Astrocyte of the cerebellum (primary cell): ENCODE measurements around the gene SLX9.

ENCODE experiments used
- DNase-seq: peaks from one replicate; pipeline ENCODE4 v3.0.0-alpha.2; 2011; ENCODE audit warnings: low read depth
- H3K4me3 ChIP-seq: 2 replicates; pipeline ENCODE4 v1.5.1; 2011; ENCODE audit warnings: mild to moderate bottlenecking, low read depth, low read length, moderate library complexity
- in situ Hi-C: cut with HindIII; loops from 2 replicates; pipeline ENCODE4 v1.10.0; 2017; ENCODE audit warnings: low sequenced_read_pairs
- TF ChIP-seq, protein P1 (sequence below): IDR thresholded peaks from 2 replicates; pipeline ENCODE4 v1.5.1; 2012; ENCODE audit warnings: low read length, low read depth, moderate library complexity, mild to moderate bottlenecking; ENCODE audit errors: missing control alignments

SLX9 gene

DNA sequence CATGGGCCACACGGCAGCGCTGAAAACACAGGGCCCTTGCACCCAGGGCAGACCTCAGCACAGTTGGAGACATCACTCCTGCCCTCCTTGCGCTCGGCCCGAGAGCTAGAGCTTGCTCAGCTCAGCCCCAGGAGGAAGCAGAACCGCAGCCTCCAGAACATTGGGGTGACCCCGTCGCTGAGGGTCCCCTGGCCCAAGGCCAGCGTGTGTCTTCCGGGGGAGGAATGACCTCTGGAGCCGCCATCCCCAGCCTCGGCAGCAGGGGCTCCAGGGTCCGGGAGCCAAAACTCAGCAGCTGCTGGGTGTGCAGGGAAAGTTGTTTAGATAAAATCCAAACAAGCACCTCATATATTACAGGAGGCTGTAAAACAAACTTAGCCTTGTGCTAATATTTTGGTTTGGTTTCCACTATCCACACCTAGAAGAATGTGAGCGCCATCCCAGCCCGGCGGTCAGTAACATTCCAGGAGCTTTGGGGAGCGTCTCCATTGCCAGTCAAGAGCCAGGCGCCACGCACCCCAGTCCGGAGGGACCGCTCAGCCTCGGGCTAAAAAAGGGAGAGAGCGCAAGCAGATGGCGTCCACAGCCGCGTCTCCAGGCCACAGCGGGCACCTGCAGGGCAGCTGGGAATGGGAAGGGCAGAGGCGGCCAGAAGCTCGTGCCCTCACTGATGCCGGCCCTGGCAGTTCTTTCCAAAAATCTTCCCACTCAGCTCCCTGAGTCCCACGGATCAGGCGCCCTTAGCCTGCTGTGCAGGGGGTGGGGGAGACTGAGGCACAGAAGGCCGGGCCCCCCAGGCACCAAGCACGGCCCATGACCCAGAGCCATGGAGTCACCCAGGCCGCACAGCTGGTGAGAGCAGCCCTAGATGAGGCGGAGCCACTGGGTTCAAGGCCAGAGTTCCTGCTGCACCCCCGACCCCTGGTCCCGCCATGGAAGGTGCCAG is 52.0 kb downstream of the SLX9 start:
- TF ChIP-seq, protein P1, sequence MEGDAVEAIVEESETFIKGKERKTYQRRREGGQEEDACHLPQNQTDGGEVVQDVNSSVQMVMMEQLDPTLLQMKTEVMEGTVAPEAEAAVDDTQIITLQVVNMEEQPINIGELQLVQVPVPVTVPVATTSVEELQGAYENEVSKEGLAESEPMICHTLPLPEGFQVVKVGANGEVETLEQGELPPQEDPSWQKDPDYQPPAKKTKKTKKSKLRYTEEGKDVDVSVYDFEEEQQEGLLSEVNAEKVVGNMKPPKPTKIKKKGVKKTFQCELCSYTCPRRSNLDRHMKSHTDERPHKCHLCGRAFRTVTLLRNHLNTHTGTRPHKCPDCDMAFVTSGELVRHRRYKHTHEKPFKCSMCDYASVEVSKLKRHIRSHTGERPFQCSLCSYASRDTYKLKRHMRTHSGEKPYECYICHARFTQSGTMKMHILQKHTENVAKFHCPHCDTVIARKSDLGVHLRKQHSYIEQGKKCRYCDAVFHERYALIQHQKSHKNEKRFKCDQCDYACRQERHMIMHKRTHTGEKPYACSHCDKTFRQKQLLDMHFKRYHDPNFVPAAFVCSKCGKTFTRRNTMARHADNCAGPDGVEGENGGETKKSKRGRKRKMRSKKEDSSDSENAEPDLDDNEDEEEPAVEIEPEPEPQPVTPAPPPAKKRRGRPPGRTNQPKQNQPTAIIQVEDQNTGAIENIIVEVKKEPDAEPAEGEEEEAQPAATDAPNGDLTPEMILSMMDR = no peak
- no peak for DNase-seq
- in situ Hi-C loops = no loop called here
- H3K4me3 ChIP-seq = no peak overlapping the region

DNA sequence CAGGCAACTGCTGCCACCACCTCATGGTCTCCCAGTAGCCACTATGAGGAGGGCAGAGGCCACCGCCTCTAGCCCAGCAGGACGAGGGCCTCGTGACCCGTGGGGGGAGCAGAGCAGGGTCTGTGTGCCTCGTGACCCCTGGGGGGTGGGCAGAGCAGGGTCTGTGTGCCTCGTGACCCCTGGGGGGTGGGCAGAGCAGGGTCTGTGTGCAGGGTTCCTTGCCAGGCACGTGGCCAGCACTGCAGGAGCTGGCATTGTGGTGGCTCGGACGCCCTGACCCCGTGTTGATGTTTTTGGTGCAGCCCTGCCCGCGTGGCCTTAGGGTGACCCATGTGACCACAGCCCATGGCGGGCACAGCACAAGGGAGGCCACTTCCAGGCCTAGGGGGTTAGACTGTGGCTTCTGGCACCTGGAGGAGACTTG is 52.8 kb downstream of the SLX9 start:
- H3K4me3 ChIP-seq = no peak overlapping the region
- in situ Hi-C loops = no loop called here
- TF ChIP-seq, protein P1 = no peak
- no peak for DNase-seq

DNA sequence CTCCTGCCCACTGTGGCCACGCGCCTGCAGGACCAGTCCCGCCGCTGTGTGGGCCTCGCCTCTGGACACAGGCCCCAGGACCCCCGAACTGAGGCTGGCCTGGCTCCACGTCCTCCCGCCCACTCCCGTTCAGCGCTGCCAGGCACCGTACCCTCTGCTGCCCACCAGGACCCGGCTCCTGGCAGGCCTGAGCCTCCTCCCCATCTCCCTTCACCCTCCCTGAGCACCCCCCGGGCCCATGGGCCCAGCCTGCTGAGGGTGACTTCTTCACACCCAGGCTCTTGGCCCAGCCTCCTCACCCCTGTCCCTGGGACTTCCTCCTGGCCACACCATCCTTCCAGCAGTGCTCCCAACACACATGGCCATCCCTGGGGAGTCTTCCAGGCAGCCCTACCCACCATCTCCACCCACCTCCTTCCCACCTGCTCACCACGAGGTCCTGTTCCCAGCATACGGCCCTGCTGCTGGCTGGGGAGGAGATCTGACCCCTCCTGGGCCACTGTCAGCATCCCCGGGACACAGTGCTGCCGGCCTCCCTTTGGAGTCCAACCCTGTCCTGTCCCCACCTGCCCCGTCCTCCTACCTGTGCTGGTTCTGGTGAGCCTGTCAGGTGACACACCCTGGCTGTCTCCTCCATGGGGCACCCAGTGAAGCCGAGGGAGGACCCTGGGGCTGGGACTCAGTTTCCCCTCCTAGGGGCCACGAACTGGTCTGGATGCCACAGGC is 53.7 kb downstream of the SLX9 start:
- TF ChIP-seq, protein P1 = no peak
- in situ Hi-C loops = no loop called here
- H3K4me3 ChIP-seq = no peak overlapping the region
- DNase-seq = no peak

DNA sequence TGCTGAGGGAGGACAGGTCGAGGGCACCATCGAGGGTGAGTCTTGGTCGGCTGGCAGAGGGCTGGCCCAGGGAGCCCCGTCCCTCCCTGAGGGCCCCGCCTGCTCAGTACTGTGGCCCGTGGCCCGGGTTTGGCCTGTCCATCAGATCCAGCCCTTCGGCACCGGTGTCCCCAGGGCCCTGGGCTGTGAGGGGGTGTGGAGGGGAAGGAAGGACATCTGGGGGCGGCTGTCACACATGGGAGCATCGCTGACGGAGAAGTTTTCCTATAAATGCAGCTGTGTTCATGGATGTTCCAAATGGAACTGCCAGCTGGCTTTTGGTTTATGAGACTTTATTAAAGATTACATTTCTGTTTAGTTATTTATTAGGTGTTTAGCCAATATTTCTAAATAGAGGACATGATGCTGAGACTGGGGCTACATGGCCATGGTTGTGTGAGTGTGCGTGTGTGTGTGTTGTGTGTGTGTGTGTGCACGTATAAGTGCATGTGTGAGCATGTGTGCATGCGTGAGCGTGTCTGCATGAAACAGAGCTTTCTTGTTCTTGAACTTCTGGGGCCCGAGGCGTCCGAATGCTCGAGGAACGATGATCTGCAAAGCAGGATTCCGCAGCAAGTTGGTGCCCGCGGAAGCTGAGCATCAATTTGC is 54.3 kb downstream of the SLX9 start:
- no peak overlapping the region for H3K4me3 ChIP-seq
- TF ChIP-seq, protein P1 = no peak
- in situ Hi-C loops = no loop called here
- DNase-seq = no peak

DNA sequence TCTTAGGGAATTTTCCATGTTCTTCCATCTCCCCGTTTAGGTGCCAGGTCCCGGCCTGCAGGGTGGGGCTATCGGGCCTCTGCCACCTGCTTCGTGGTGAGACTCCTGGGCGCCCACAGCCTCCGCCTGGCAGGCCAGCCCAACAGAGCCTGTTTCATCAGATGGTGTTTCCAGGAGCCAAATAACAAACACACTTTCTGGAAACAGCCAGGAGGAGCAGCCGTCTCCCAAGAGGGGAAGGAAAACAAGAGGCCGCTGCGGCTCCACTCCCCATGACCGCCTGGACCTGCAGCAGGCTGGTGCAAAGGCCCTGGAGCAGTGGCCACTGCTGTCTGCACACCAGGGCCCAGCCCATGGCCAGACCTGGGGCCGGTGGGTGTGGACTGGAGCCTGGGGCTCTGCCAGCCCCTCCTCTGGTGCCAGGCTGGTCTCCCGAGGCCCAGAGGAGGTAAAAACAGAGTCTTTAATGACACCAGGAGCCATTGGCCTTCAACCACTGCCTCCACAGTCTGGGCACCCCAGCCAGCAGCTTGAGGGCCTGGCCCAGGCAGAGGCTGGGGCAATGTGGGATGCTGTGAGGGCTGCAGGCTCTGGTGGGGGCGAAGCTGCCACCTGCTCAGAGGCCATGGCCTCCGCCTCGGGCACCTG is 55.0 kb downstream of the SLX9 start:
- in situ Hi-C loops = no loop called here
- no peak for DNase-seq
- H3K4me3 ChIP-seq = no peak overlapping the region
- TF ChIP-seq, protein P1 = no peak
